SK-N-SH (cell line): ENCODE measurements around the gene CALU. TPM values are rescaled to one million over a fixed set of nuclear protein-coding genes. Genes with fewer than 3 reads are reported as not detected.

Experiments used
- CTCF ChIA-PET: fragments of 300-600, 350-600 bp; formaldehyde crosslinking; extraction: SDS; loops from one replicate; lab custom pipeline; 2021; lab: Yijun Ruan, JAX
- POLR2A ChIA-PET: fragments of 350-600 bp; sonication (Branson Sonifier 250); formaldehyde crosslinking; extraction: SDS; loops from one replicate; lab custom pipeline; 2020; ENCODE audit warnings: antibody characterized with exemption, inconsistent platforms; lab: Yijun Ruan, JAX
- DNase-seq: peaks from one replicate; pipeline ENCODE4 v3.0.0; 2012
- H2AFZ ChIP-seq: fragments of 200-600 bp; sonication (generic); 2 replicates; pipeline ENCODE4 v1.8.1; 2016; ENCODE audit warnings: antibody characterized with exemption, mild to moderate bottlenecking, low read depth
- H3F3A ChIP-seq: fragments of 200-600 bp; sonication (generic); replicated peaks from 2 replicates; pipeline ENCODE3; 2016; ENCODE audit warnings: antibody characterized with exemption, mild to moderate bottlenecking; ENCODE audit not compliant: insufficient read depth
- H3K27ac ChIP-seq, 2 experiments: fragments of 200-500 bp in 1 of 2; fragments of 200-600 bp in 1 of 2; sonication (Bioruptor generic) in 1 of 2; sonication (generic), shearing (Covaris generic) in 1 of 2; 2 replicates each; pipeline versions ENCODE4 v1.5.1 to v1.6.1; 2014 to 2016; ENCODE audit warnings: low read depth in 2 of 2, inconsistent platforms in 1 of 2, low read length in 1 of 2, mild to moderate bottlenecking in 1 of 2, mixed read lengths in 1 of 2
- H3K27me3 ChIP-seq: fragments of 200-600 bp; sonication (generic), shearing (Covaris generic); 2 replicates; pipeline ENCODE4 v1.6.1; 2016; ENCODE audit warnings: mixed run types; ENCODE audit not compliant: insufficient read depth
- H3K36me3 ChIP-seq, 2 experiments: fragments of 200-500 bp in 1 of 2; fragments of 200-600 bp in 1 of 2; sonication (Bioruptor generic) in 1 of 2; sonication (generic) in 1 of 2; replicated peaks in 1 of 2; 2 replicates each; pipeline versions ENCODE3 to v1.5.1; 2014 to 2016; ENCODE audit warnings: low read length in 1 of 2, mild to moderate bottlenecking in 1 of 2; ENCODE audit not compliant: insufficient read depth in 2 of 2, control insufficient read depth in 1 of 2
- H3K4me1 ChIP-seq, 2 experiments: fragments of 200-500 bp in 1 of 2; fragments of 200-600 bp in 1 of 2; sonication (Bioruptor generic) in 1 of 2; sonication (generic), shearing (Covaris generic) in 1 of 2; 2 replicates each; pipeline versions ENCODE4 v1.5.1 to v1.6.1; 2014 to 2016; ENCODE audit warnings: low read depth in 1 of 2, low read length in 1 of 2, mixed run types in 1 of 2; ENCODE audit not compliant: insufficient read depth in 2 of 2, control insufficient read depth in 1 of 2
- H3K4me2 ChIP-seq: fragments of 200-600 bp; sonication (generic), shearing (Covaris generic); 2 replicates; pipeline ENCODE4 v1.6.1; 2017; ENCODE audit warnings: mixed run types
- H3K4me3 ChIP-seq, 2 experiments: fragments of 200-500 bp in 1 of 2; fragments of 200-600 bp in 1 of 2; sonication (Bioruptor generic) in 1 of 2; sonication (generic), shearing (Covaris generic) in 1 of 2; 2 replicates each; pipeline versions ENCODE4 v1.5.1 to v1.8.1; 2014 to 2016; ENCODE audit warnings: low read depth in 2 of 2, inconsistent platforms in 1 of 2, low read length in 1 of 2, mild to moderate bottlenecking in 1 of 2, mixed read lengths in 1 of 2, moderate library complexity in 1 of 2
- H3K79me2 ChIP-seq: fragments of 200-600 bp; sonication (generic); 2 replicates; pipeline ENCODE4 v1.8.1; 2017; ENCODE audit warnings: mild to moderate bottlenecking; ENCODE audit not compliant: insufficient read depth
- H3K9ac ChIP-seq: fragments of 200-600 bp; sonication (generic); 2 replicates; pipeline ENCODE4 v1.6.1; 2017; ENCODE audit warnings: mixed run types
- H3K9me2 ChIP-seq: fragments of 200-600 bp; sonication (generic); 2 replicates; pipeline ENCODE4 v1.6.1; 2017; ENCODE audit warnings: mixed run types
- H3K9me3 ChIP-seq: fragments of 200-600 bp; sonication (generic); 2 replicates; pipeline ENCODE4 v1.6.1; 2017; ENCODE audit warnings: mixed run types, mild to moderate bottlenecking, moderate library complexity
- H4K20me1 ChIP-seq: fragments of 200-600 bp; sonication (generic); 2 replicates; pipeline ENCODE4 v1.6.1; 2017; ENCODE audit warnings: mild to moderate bottlenecking, mixed run types; ENCODE audit not compliant: insufficient read depth
- CHD2 ChIP-seq: fragments of 150-350 bp; IDR thresholded peaks from 2 replicates; pipeline ENCODE4 v1.6.1; 2018; ENCODE audit warnings: low read length; ENCODE audit not compliant: partially characterized antibody
- FOXM1 ChIP-seq: IDR thresholded peaks from 2 replicates; pipeline ENCODE4 v1.4.0; 2012; ENCODE audit warnings: low read depth, mild to moderate bottlenecking
- GATA2 ChIP-seq: sonication (generic); formaldehyde crosslinking; IDR thresholded peaks from 2 replicates; pipeline ENCODE4 v1.5.0; 2020; ENCODE audit warnings: mild to moderate bottlenecking, missing genetic modification reagents
- IRF3 ChIP-seq: fragments of 150-350 bp; IDR thresholded peaks from 2 replicates; pipeline ENCODE4 v1.6.1; 2016; ENCODE audit warnings: mild to moderate bottlenecking, low read depth, low read length
- JUND ChIP-seq: IDR thresholded peaks from 2 replicates; pipeline ENCODE4 v1.4.0; 2012
- MXI1 ChIP-seq: IDR thresholded peaks from 2 replicates; pipeline ENCODE4 v1.6.1; 2012; ENCODE audit warnings: mild to moderate bottlenecking, low read depth, low read length, improper control_type of control experiment
- REST ChIP-seq: IDR thresholded peaks from 2 replicates; pipeline ENCODE4 v1.6.1; 2012; ENCODE audit warnings: mild to moderate bottlenecking, low read depth, low read length, moderate library complexity
- RFX5 ChIP-seq: IDR thresholded peaks from 2 replicates; pipeline ENCODE4 v1.6.1; 2012; ENCODE audit warnings: mild to moderate bottlenecking, improper control_type of control experiment, low read length
- RXRA ChIP-seq: IDR thresholded peaks from 2 replicates; pipeline ENCODE4 v1.4.0; 2012; ENCODE audit warnings: low read depth, mild to moderate bottlenecking, borderline replicate concordance
- SIN3A ChIP-seq: IDR thresholded peaks from 2 replicates; pipeline ENCODE4 v1.6.1; 2012; ENCODE audit warnings: low read depth, mild to moderate bottlenecking, low read length, moderate library complexity, borderline replicate concordance
- SMC3 ChIP-seq: IDR thresholded peaks from 2 replicates; pipeline ENCODE4 v1.6.1; 2012; ENCODE audit warnings: low read depth, low read length, improper control_type of control experiment
- TCF12 ChIP-seq: IDR thresholded peaks from 2 replicates; pipeline ENCODE4 v1.4.0; 2012
- USF2 ChIP-seq: fragments of 150-350 bp; IDR thresholded peaks from 2 replicates; pipeline ENCODE4 v1.6.1; 2017; ENCODE audit warnings: antibody characterized with exemption, low read length, low read depth, borderline replicate concordance
- YY1 ChIP-seq: IDR thresholded peaks from 2 replicates; pipeline ENCODE4 v1.4.0; 2012; ENCODE audit warnings: low read depth, mild to moderate bottlenecking
- ZBTB33 ChIP-seq: IDR thresholded peaks from 2 replicates; pipeline ENCODE4 v1.4.0; 2012; ENCODE audit warnings: low read depth, borderline replicate concordance
- WGBS: methylation state at CpG from one replicate; pipeline ENCODE4 v1.1.6; 2017; ENCODE audit warnings: low lambda C conversion rate; 5-methylcytosine and 5-hydroxymethylcytosine counted together
- polyA plus RNA-seq, 3 experiments: library from polyadenylated mRNA; depleted of rRNA; stranded (reverse); fragments of >200 nt; gene quantifications; 2 replicates each; pipeline ENCODE4 v1.2.3, GENCODE V29; 2012

CALU gene
- polyA plus RNA-seq, 1 of the 3 experiments (the other 2 are of a cell fraction): 195 TPM

GRCh38 chr7:128778946-128779345, 39.8 kb downstream of the CALU start:
- peaks cover 13% of the 10 kb centered on the region for H3K9me3 ChIP-seq
- H3F3A ChIP-seq: peaks cover 21% of the 10 kb centered on the region
- no peaks in the 10 kb centered on the region for H3K79me2 ChIP-seq
- no peak overlapping the region for H3K9ac ChIP-seq
- WGBS: 92% methylated on average over 2 of the region's 5 CpGs
- H3K27me3 ChIP-seq: no peaks in the 10 kb centered on the region
- peaks cover 0 to 8% of the 10 kb centered on the region in 2 experiments; a peak in 1 of 4 replicates for H3K4me1 ChIP-seq
- no peak for TF ChIP-seq RXRA
- TF ChIP-seq ZBTB33: no peak
- no peak for TF ChIP-seq CHD2
- peak; percentile 57; the same call in 1 of the 2 replicates for TF ChIP-seq REST
- no peaks in the 10 kb centered on the region for H4K20me1 ChIP-seq
- no peak overlapping the region for H3K27ac ChIP-seq
- ChIA-PET POLR2A (no interaction called here), CTCF (interaction anchor here (1.5 kb wide), 1 partner anchor 85 kb away, joined by 3 read pairs; no protein-coding TSS in a partner anchor)
- no peak overlapping the region for H3K4me2 ChIP-seq
- H2AFZ ChIP-seq: no peak overlapping the region
- peaks cover 0 to 10% of the 10 kb centered on the region in 2 experiments for H3K36me3 ChIP-seq
- DNase-seq: no peak
- no peaks in the 10 kb centered on the region for H3K9me2 ChIP-seq
- no peak overlapping the region for H3K4me3 ChIP-seq

- WGBS: 87% methylated on average over 5 of the region's 5 CpGs
- H3K27me3 ChIP-seq: no peaks in the 10 kb centered on the region
- no peaks in the 10 kb centered on the region for H3K9me2 ChIP-seq
- no peak overlapping the region for H3K4me2 ChIP-seq
- ChIA-PET POLR2A (interaction anchor here (0.7 to 1.1 kb wide), 2 partner anchors 10 to 11 kb away, joined by 3 read pairs; no protein-coding TSS in a partner anchor), CTCF (interaction anchor here (1.1 to 2.4 kb wide), 5 partner anchors 11 to 310 kb away, joined by 3 to 7 read pairs (median 4); partner anchors contain the start of gene CALU)
- no peaks in the 10 kb centered on the region for H3K79me2 ChIP-seq
- H4K20me1 ChIP-seq: no peaks in the 10 kb centered on the region
- peaks cover 18% of the 10 kb centered on the region for H3F3A ChIP-seq
- no peak overlapping the region for H2AFZ ChIP-seq
- no peak overlapping the region for H3K9ac ChIP-seq
- H3K4me1 ChIP-seq: peaks cover 0 to 8% of the 10 kb centered on the region in 2 experiments; a peak in 1 of 4 replicates
- no peak overlapping the region for H3K27ac ChIP-seq
- H3K4me3 ChIP-seq: no peak overlapping the region
- H3K36me3 ChIP-seq: no peaks in the 10 kb centered on the region
- DNase-seq: no peak
- H3K9me3 ChIP-seq: peaks cover 13% of the 10 kb centered on the region
- no peak for TF ChIP-seq JUND
- TF ChIP-seq SIN3A: no peak
- no peak for TF ChIP-seq USF2
- TF ChIP-seq ZBTB33: no peak
- no peak for TF ChIP-seq MXI1
- no peak for TF ChIP-seq FOXM1
- TF ChIP-seq YY1: no peak
- no peak for TF ChIP-seq RFX5
- no peak for TF ChIP-seq RXRA
- TF ChIP-seq TCF12: no peak
- TF ChIP-seq IRF3: no peak
- TF ChIP-seq SMC3: no peak
- TF ChIP-seq GATA2: no peak
These were observed 42.0 kb downstream of the CALU start for GRCh38 chr7:128781126-128781525.
